Stimulated activated CD8-positive, alpha-beta memory T cell treated with anti-CD3 and anti-CD28 coated beads, Interleukin-12 subunit alpha, Interleukin-12 subunit beta, amount 100 ng/mL, for 4 hours (primary cell): ENCODE results near the gene CSF3R.

Source experiments
- DNase-seq: peaks from one replicate; pipeline ENCODE4 v3.0.0-alpha.2; 2020; ENCODE audit warnings: low read depth

CSF3R gene

GRCh38 chr1:36419569-36419968 lies 63.1 kb downstream of the CSF3R start:
- no peak for DNase-seq

DNA sequence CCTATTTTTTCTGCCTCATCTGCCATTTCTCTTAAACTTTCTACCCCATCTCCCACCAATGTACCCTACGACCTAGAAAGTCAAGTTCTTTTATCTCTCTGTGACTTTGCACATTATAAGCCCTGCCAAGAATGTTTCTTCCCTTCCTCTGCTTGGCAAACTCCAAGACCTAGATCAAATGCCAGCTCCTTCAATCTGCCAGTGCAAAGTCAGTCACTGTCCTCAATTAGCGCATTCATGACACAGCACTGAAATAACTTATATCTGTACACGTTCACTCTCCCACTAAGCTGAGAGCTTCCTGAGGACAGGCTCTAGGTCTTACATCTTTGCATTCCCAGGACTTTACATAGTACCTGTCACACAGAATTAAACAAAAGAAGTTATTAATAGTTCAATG lies 63.6 kb downstream of the CSF3R start:
- DNase-seq: no peak

DNA sequence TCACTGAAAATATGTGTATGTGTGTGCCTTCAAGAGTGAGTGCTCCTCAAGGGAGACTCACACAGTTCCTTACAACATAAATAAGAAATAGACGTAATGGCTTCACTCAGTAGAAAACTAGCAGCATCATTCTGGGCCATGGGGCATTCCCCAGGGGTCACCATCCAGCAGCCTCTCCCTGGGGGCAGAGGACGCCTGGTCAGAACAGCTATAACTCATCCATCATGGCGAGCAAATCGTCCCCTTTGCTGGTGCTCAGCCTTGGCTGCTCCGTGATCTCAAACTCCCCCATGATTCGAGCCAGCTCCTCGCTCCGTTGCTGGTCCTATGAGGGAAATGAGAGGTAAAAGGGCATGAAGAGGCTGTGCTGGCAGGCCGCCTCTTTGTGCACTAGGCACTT lies 64.8 kb downstream of the CSF3R start:
- DNase-seq: no peak
